Smooth muscle cell (in vitro differentiated cells): Measurements from ENCODE around the gene FEN1. TPM values are rescaled to one million over a fixed set of nuclear protein-coding genes. Genes with fewer than 3 reads are reported as not detected.
A peak's percentile ranks its signal among the peaks of the same experiment; 100 is the strongest.

ENCODE experiments used
- DNase-seq: peaks from one replicate; lab custom pipeline; 2025; ENCODE audit not compliant: unreplicated experiment; lab: John Stamatoyannopoulos, UW
- H2AFZ ChIP-seq: fragments of 200-600 bp; sonication (generic); 2 replicates; pipeline ENCODE4 v1.6.0; 2016; ENCODE audit warnings: antibody characterized with exemption, low read depth, mild to moderate bottlenecking
- H3F3A ChIP-seq: fragments of 200-600 bp; sonication (generic); 2 replicates; pipeline ENCODE4 v1.6.0; 2017; ENCODE audit warnings: antibody characterized with exemption, low read depth
- H3K27ac ChIP-seq: fragments of 200-600 bp; sonication (generic); 2 replicates; pipeline ENCODE4 v1.5.1; 2016; ENCODE audit warnings: low read depth, mild to moderate bottlenecking
- H3K27me3 ChIP-seq: fragments of 200-600 bp; sonication (generic); 2 replicates; pipeline ENCODE4 v1.6.1; 2016; ENCODE audit warnings: low read depth, mild to moderate bottlenecking
- H3K36me3 ChIP-seq: fragments of 200-600 bp; sonication (generic); 2 replicates; pipeline ENCODE4 v1.5.1; 2016; ENCODE audit warnings: low read depth
- H3K4me1 ChIP-seq: fragments of 200-600 bp; sonication (generic); 2 replicates; pipeline ENCODE4 v1.5.1; 2016; ENCODE audit warnings: low read depth
- H3K4me2 ChIP-seq: fragments of 200-600 bp; sonication (generic); 2 replicates; pipeline ENCODE4 v1.6.0; 2016; ENCODE audit warnings: mild to moderate bottlenecking
- H3K4me3 ChIP-seq: fragments of 200-600 bp; sonication (generic); 2 replicates; pipeline ENCODE4 v1.5.1; 2016; ENCODE audit warnings: mild to moderate bottlenecking
- H3K79me2 ChIP-seq: fragments of 200-600 bp; sonication (generic); 2 replicates; pipeline ENCODE4 v1.6.0; 2016; ENCODE audit warnings: low read depth, mild to moderate bottlenecking
- H3K9ac ChIP-seq: fragments of 200-600 bp; sonication (generic); 2 replicates; pipeline ENCODE4 v1.6.0; 2016; ENCODE audit warnings: low read depth
- H3K9me3 ChIP-seq: fragments of 200-600 bp; sonication (generic); replicated peaks from 2 replicates; pipeline ENCODE4 v1.5.1; 2016; ENCODE audit warnings: low read depth
- H4K20me1 ChIP-seq: fragments of 200-600 bp; sonication (generic); 2 replicates; pipeline ENCODE4 v1.6.0; 2016; ENCODE audit warnings: low read depth
- CTCF ChIP-seq: fragments of 200-600 bp; sonication (generic); IDR thresholded peaks from 2 replicates; pipeline ENCODE4 v1.5.1; 2017; ENCODE audit warnings: borderline replicate concordance, mild to moderate bottlenecking, antibody characterized with exemption; ENCODE audit not compliant: insufficient read depth, poor library complexity, severe bottlenecking
- WGBS: methylation state at CpG from one replicate; pipeline ENCODE4 v1.1.7; 2016; ENCODE audit warnings: low lambda C conversion rate; 5-methylcytosine and 5-hydroxymethylcytosine counted together
- polyA plus RNA-seq: library from polyadenylated mRNA; unstranded; fragments of >200 nt; fragmentation: Nextera tagmentation; extraction: Ambion mirVana; gene quantifications from 2 replicates; pipeline ENCODE4 v1.2.1, GENCODE V29; 2016
- total RNA-seq: library from RNA; depleted of rRNA; stranded (reverse); fragments of >200 nt; gene quantifications from 2 replicates; pipeline ENCODE4 v1.2.3, GENCODE V29; 2014

The FEN1 gene
- total and polyA plus RNA-seq, 2 experiments from 2014 or later, result 15.6 to 21.1 TPM

DNA sequence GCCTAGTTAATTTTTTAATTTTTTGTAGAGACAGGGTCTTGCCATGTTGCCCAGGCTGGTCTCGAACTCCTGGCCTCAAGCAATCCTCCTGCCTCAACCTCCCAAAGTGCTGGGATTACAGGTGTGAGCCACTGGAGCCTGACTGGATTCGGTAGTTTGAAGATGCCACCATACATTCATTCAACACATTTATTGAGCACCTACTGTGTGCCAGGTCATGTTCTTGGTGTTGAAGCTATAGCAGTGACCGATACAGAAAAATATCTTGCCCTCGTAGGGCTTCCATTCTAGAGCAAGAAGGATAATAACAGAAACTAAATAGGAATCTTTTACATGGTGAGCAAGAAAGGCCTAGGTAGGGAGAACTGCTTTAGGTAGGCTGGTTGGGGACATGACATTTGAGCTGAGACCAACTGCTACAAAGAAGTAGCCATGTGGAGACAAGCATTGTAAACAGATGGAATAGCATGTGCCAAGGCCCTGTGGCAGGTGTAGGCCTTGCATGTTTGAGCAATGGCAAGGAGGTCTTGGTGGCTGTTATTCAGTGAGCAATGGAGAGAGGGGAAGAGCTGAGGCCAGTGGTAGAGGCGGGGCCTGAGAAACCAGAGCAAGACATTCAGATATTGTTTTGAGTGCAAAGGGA, 42.0 kb upstream of the FEN1 start:
- H3F3A ChIP-seq, result peaks cover 8% of the 10 kb centered on the region
- no peak overlapping the region for H3K4me3 ChIP-seq
- H3K9me3 ChIP-seq, result no peaks in the 10 kb centered on the region
- no peaks in the 10 kb centered on the region for H3K27me3 ChIP-seq
- DNase-seq, result no peak
- H3K9ac ChIP-seq, result no peak overlapping the region
- peaks cover 28% of the 10 kb centered on the region for H3K79me2 ChIP-seq
- H2AFZ ChIP-seq, result no peak overlapping the region
- peaks cover 34% of the 10 kb centered on the region for H3K4me1 ChIP-seq
- no peak overlapping the region for H3K27ac ChIP-seq
- no peaks in the 10 kb centered on the region for H3K36me3 ChIP-seq
- H3K4me2 ChIP-seq, result no peak overlapping the region
- WGBS, result 97% methylated on average over 5 of the region's 5 CpGs
- no peak for TF ChIP-seq CTCF
- H4K20me1 ChIP-seq, result no peaks in the 10 kb centered on the region

DNA sequence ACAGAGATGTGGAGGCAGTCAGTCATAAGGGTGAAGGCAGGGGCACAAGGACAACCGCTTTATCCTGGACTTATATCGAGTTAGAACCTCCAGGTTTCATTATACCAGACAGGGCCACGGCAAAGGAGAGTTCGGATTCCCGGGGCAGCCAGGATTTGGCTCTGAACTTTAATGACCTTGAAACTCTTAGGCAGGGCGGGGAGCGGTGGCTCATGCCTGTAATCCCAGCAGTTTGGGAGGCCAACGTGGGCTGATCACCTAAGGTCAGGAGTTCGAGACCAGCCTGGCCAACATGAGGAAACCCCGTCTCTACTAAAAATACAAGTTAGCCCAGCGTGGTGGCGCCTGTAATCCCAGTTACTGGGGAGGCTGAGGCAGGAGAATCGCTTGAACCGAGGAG, 41.3 kb upstream of the FEN1 start:
- H2AFZ ChIP-seq, result no peak overlapping the region
- no peak overlapping the region for H3K9ac ChIP-seq
- 89% methylated on average over 14 of the region's 14 CpGs for WGBS
- no peaks in the 10 kb centered on the region for H3K36me3 ChIP-seq
- peaks cover 40% of the 10 kb centered on the region for H3K4me1 ChIP-seq
- H3F3A ChIP-seq, result peaks cover 8% of the 10 kb centered on the region
- DNase-seq, result no peak
- H3K27me3 ChIP-seq, result no peaks in the 10 kb centered on the region
- no peak overlapping the region for H3K4me2 ChIP-seq
- TF ChIP-seq CTCF, result no peak
- H3K27ac ChIP-seq, result no peak overlapping the region
- no peaks in the 10 kb centered on the region for H3K9me3 ChIP-seq
- H4K20me1 ChIP-seq, result no peaks in the 10 kb centered on the region
- H3K79me2 ChIP-seq, result peaks cover 34% of the 10 kb centered on the region
- no peak overlapping the region for H3K4me3 ChIP-seq

- peak; percentile 42 for DNase-seq
- 7% methylated on average over 45 of the region's 93 CpGs for WGBS
These were observed 40.4 kb upstream of the FEN1 start, which contains the start of gene MYRF for GRCh38 chr11:61752117-61752924. MYRF (plus strand) TSS chr11:61752636; CDS start chr11:61752745, 109 bp downstream.

More at GRCh38 chr11:61752117-61752924, 40.4 kb upstream of the FEN1 start, which contains the start of gene MYRF:
- Histone ChIP-seq H3K4me2 (peak within 1 kb of the TSS; percentile 89), H2AFZ (peak within 1 kb of the TSS; percentile 66), H3K4me1 (peaks cover 40% of the 10 kb centered on the region), H4K20me1 (no peaks in the 10 kb centered on the region), H3K9ac (peak within 1 kb of the TSS; percentile 56), H3K79me2 (peaks cover 43% of the 10 kb centered on the region), H3K27me3 (no peaks in the 10 kb centered on the region), H3K27ac (peak within 1 kb of the TSS; percentile 60), H3K9me3 (no peaks in the 10 kb centered on the region), H3F3A (peaks cover 8% of the 10 kb centered on the region), H3K4me3 (peak within 1 kb of the TSS; percentile 79), H3K36me3 (no peaks in the 10 kb centered on the region)
- peak; percentile 44 for TF ChIP-seq CTCF
